Endothelial cell (in vitro differentiated cells): ENCODE measurements around the gene RASGEF1C. TPM values are rescaled to one million over a fixed set of nuclear protein-coding genes. Genes with fewer than 3 reads are reported as not detected.

Experiments used
- DNase-seq: peaks from one replicate; pipeline ENCODE4 v3.0.0; 2021; ENCODE audit warnings: low spot score
- H3K27ac Mint-ChIP-seq: one replicate; pipeline ENCODE4 v1.8.0; 2021; ENCODE audit warnings: mixed read lengths, inconsistent platforms; ENCODE audit not compliant: unreplicated experiment
- H3K27me3 Mint-ChIP-seq: one replicate; pipeline ENCODE4 v1.8.0; 2021; ENCODE audit warnings: mild to moderate bottlenecking, moderate library complexity, mixed read lengths, inconsistent platforms; ENCODE audit not compliant: unreplicated experiment
- H3K36me3 Mint-ChIP-seq: one replicate; pipeline ENCODE4 v1.8.0; 2021; ENCODE audit warnings: mild to moderate bottlenecking, low read depth, mixed read lengths, inconsistent platforms; ENCODE audit not compliant: unreplicated experiment
- H3K4me1 Mint-ChIP-seq: one replicate; pipeline ENCODE4 v1.8.0; 2021; ENCODE audit warnings: mild to moderate bottlenecking, mixed read lengths, inconsistent platforms; ENCODE audit not compliant: unreplicated experiment
- H3K4me3 Mint-ChIP-seq: one replicate; pipeline ENCODE4 v1.8.0; 2021; ENCODE audit warnings: mild to moderate bottlenecking, mixed read lengths, inconsistent platforms; ENCODE audit not compliant: unreplicated experiment
- H3K9me3 Mint-ChIP-seq: one replicate; pipeline ENCODE4 v1.8.0; 2021; ENCODE audit warnings: mixed read lengths, inconsistent platforms; ENCODE audit not compliant: unreplicated experiment
- total RNA-seq: library from RNA; stranded (reverse); fragmentation: NEBNext Ultra II Directional; extraction: Animal tissue kit (Norgen Biotek cat#: 25700); gene quantifications from one replicate; pipeline ENCODE4 v1.2.1, GENCODE V29; 2021; ENCODE audit not compliant: unreplicated experiment
- TF ChIP-seq, protein P1 (sequence below): fragments of 200-600 bp; sonication (generic); IDR thresholded peaks from one replicate; pipeline ENCODE4 v1.5.0; 2021; ENCODE audit warnings: antibody characterized with exemption; ENCODE audit not compliant: unreplicated experiment

Gene RASGEF1C
- total RNA-seq, 1 donor from 2014 or later, result 0.64 TPM

DNA sequence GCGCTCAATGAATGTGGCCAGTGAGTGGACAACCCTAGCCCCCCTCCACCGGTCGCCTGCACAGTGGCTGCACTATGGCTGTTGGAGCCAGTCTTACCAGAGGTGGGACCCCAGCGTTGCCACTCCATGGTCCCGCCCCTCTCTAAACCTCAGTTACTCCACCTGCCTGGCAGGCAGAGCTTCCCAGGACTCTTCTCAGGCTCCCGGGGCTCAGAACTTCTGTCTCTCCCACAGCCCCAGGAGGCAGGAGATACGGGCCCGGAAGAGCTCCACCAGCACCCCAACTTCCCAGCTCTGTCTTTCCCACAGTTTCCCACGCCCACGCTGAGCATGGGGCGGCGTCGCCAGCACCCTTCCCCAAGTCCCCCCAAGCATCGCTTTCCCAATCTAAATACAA lies 975 bp downstream of the RASGEF1C start:
- Mint-ChIP-seq H3K27ac (no peak overlapping the region), H3K4me3 (peak overlapping the region; percentile 77), H3K9me3 (no peaks in the 10 kb centered on the region), H3K4me1 (peaks cover 5% of the 10 kb centered on the region), H3K27me3 (peaks cover 13% of the 10 kb centered on the region), H3K36me3 (peaks cover 4% of the 10 kb centered on the region)
- DNase-seq, result no peak
- TF ChIP-seq, protein P1, sequence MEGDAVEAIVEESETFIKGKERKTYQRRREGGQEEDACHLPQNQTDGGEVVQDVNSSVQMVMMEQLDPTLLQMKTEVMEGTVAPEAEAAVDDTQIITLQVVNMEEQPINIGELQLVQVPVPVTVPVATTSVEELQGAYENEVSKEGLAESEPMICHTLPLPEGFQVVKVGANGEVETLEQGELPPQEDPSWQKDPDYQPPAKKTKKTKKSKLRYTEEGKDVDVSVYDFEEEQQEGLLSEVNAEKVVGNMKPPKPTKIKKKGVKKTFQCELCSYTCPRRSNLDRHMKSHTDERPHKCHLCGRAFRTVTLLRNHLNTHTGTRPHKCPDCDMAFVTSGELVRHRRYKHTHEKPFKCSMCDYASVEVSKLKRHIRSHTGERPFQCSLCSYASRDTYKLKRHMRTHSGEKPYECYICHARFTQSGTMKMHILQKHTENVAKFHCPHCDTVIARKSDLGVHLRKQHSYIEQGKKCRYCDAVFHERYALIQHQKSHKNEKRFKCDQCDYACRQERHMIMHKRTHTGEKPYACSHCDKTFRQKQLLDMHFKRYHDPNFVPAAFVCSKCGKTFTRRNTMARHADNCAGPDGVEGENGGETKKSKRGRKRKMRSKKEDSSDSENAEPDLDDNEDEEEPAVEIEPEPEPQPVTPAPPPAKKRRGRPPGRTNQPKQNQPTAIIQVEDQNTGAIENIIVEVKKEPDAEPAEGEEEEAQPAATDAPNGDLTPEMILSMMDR, result no peak

DNA sequence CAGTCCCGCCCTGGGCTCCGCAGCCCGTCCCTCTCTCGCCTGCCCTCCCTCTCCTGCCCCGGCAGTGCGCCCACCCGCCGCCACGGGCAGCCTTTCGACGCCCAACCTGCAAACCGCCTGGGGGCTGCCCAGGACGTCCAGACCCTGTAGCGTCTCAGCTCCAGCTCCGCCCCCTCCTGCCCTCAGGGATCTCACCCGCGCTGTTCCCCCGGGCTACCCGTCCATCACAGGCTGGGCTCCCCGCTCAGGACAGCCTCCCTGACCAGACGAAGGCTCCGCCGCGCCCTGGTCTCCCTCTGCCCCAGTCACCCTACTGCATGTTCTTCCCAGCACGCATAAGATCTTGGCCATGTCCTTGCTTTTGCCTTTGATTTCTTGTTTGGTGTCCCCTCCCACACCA lies 1.4 kb downstream of the RASGEF1C start:
- Mint-ChIP-seq H3K4me1 (peaks cover 5% of the 10 kb centered on the region), H3K27ac (no peak overlapping the region), H3K27me3 (peaks cover 10% of the 10 kb centered on the region), H3K4me3 (no peak overlapping the region), H3K9me3 (no peaks in the 10 kb centered on the region), H3K36me3 (peaks cover 4% of the 10 kb centered on the region)
- DNase-seq, result no peak
- TF ChIP-seq, protein P1, result no peak

DNA sequence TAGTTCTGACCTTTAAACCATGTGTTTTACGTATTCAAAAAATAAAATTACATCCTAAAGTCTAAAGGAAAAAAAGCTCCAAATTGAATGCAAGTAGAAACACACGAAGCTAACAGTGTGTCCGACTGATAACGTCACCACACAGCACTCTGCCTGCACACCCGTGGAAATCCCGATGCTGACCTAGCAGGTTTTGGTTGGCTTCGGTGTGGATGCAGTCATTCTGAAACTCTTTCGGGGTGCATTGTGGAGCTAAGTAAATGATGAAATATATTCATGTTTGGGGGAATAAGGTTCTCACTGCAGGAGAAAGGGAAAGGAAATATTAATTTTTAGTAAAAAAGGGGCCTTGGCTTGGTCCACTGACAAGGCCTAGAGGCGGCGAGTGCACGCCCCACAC lies 2.0 kb downstream of the RASGEF1C start:
- Mint-ChIP-seq H3K36me3 (peaks cover 2% of the 10 kb centered on the region), H3K9me3 (no peaks in the 10 kb centered on the region), H3K4me1 (peaks cover 5% of the 10 kb centered on the region), H3K27ac (no peak overlapping the region), H3K4me3 (no peak overlapping the region), H3K27me3 (peaks cover 9% of the 10 kb centered on the region)
- no peak for DNase-seq
- TF ChIP-seq, protein P1, result no peak

DNA sequence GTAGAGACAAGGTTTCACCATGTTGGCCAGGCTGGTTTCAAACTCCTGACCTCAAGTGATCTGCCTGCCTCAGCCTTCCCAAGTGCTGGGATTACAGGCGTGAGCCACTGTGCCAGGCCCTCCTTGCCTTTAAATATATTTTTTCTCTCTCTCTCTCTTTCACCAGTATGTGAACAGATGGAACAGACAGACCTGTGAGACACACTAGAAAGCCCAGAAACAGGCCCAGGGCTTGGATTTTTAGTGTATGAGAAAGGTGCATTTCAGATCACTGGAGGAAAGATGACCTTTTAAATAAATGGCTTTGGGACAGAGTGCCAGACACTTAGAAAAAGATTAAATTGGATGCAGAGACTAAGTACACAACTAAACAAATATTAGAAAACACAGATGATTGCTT lies 3.1 kb downstream of the RASGEF1C start:
- Mint-ChIP-seq H3K27me3 (peaks cover 9% of the 10 kb centered on the region), H3K4me1 (peaks cover 5% of the 10 kb centered on the region), H3K9me3 (no peaks in the 10 kb centered on the region), H3K27ac (no peak overlapping the region), H3K4me3 (no peak overlapping the region), H3K36me3 (no peaks in the 10 kb centered on the region)
- TF ChIP-seq, protein P1, result no peak
- DNase-seq, result no peak

DNA sequence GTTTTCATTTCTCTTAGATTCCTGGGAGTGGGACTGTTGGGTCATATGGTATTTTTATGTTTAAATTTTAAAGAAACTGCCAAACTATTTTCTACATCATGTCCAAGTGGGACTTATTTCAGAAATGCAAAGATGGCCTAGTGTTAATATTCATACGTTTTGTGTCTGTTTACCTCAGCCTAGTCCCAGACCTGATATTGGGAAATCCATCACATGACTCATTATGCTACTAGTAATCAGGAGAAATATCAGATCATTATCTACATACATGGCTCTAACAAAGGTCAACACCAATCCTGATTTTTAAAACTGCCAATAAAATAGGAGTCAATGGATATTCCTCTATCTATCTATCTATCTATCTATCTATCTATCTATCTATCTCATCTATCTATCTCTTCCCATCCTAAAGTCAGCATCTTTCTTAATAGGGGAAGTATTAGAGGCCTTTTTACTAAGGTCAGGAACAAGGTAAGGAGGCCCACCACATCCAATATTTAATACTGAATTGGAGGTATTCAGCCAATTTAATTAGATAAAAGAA lies 4.7 kb downstream of the RASGEF1C start:
- peaks cover 5% of the 10 kb centered on the region for H3K4me1 Mint-ChIP-seq

More for the DNA sequence above, 4.7 kb downstream of the RASGEF1C start:
- TF ChIP-seq, protein P1, result no peak
- H3K4me3 Mint-ChIP-seq, result no peak overlapping the region
- peaks cover 4% of the 10 kb centered on the region for H3K27me3 Mint-ChIP-seq
- no peaks in the 10 kb centered on the region for H3K9me3 Mint-ChIP-seq
- H3K36me3 Mint-ChIP-seq, result no peaks in the 10 kb centered on the region
- no peak overlapping the region for H3K27ac Mint-ChIP-seq
- DNase-seq, result no peak
